GM12892 (cell line): ENCODE measurements around the gene SAMSN1.
A peak's percentile ranks its signal among the peaks of the same experiment; 100 is the strongest.
"Not testable (repeated sequence)": the region's sequence is repeated elsewhere in the genome, so short reads cannot be mapped to it uniquely, and the experiment has no call there.

ENCODE experiments used
- DNase-seq: peaks from one replicate; pipeline ENCODE4 v3.0.0; 2011; ENCODE audit not compliant: insufficient read length
- FAIRE-seq: peaks from 2 replicates; lab custom pipeline; 2011; peaks lifted over from hg19 to GRCh38; lab: Jason Lieb, UNC
- POLR2A ChIP-seq: IDR thresholded peaks from 2 replicates; pipeline ENCODE4 v1.6.1; 2011; ENCODE audit warnings: low read depth, low read length, control low read depth
- POLR2AphosphoS5 ChIP-seq: IDR thresholded peaks from 2 replicates; pipeline ENCODE4 v1.6.1; 2011; ENCODE audit warnings: low read depth, low read length, control low read depth
- TAF1 ChIP-seq: IDR thresholded peaks from 2 replicates; pipeline ENCODE4 v1.6.1; 2011; ENCODE audit warnings: low read depth, mild to moderate bottlenecking, control low read depth, low read length, borderline replicate concordance

The SAMSN1 gene

DNA sequence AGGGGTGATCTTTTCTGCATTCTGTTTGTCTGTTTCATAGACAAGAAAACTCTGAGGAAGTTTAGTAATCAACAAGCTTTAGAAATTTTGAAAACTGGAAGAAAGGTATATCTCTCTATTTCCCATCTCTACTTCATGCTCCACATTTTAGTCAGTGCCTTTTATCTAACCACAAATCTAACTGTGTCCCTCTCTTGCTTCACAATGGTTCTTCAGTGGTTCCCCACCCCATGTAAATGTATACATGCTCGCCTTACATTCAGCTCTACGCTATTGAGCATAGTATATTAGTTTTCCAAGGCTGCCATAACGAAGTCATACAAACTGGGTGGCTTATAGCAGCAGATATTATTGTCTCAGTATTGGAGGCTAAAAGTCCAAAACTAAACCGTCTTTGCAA, 14.4 kb upstream of the SAMSN1 start:
- FAIRE-seq (no peak), DNase-seq (no peak)

GRCh38 chr21:14560139-14560538, 14.0 kb upstream of the SAMSN1 start:
- TF ChIP-seq TAF1 (no peak), POLR2AphosphoS5 (no peak), POLR2A (no peak)
- FAIRE-seq (no peak), DNase-seq (no peak)

More for the DNA sequence above, 14.4 kb upstream of the SAMSN1 start:
- TF ChIP-seq TAF1 (no peak), POLR2A (no peak), POLR2AphosphoS5 (no peak)

GRCh38 chr21:14559102-14559501, 13.0 kb upstream of the SAMSN1 start:
- no peak for DNase-seq
- FAIRE-seq = peak; percentile 77
- TF ChIP-seq TAF1 (no peak), POLR2A (no peak), POLR2AphosphoS5 (no peak)

DNA sequence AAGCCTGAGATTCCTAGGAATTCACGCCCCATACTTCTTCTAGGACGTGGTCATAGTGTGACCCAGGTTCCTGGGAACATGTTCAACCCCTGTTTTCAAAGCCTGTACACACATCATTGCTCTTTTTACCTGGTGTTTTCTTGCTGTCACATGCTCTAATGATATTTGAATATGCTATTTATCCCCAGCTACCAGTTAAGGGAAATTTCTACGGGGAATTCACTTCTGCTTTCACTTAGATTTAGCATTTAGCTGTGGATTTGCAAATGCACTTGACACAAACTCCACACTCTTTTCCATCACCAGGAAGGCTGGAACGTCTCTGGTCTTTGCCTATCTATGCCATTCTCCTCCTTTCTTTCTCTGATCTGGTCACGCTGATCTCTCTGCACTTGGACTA, 11.3 kb upstream of the SAMSN1 start:
- TF ChIP-seq POLR2A (0 out of 2 replicates have a peak, but pooled peaks have one; percentile 17), TAF1 (no peak)
- DNase-seq (no peak), FAIRE-seq (peak; percentile 84)

- DNase-seq = no peak
- FAIRE-seq = peak; percentile 80
Measured at GRCh38 chr21:14554948-14555347, 8.8 kb upstream of the SAMSN1 start.

DNA sequence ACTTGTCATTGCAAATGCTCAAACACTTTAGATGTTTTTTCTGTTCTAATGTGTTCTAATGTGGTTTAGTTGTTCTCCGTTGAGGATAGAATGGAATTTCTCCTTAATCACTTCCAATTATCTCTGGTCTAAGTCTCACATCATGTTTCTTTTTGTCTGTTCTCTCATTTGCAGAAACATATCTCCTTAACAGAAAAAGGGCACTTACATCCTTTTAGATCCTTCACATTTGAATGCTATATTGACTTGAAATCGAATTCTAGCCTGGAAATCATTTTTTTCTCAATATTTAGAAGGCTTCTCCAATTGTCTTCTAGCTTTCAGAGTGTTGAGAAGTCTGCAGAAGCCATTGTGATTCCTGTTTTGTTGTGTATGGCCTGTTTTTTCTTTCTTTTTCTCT, 7.3 kb upstream of the SAMSN1 start:
- DNase-seq = no peak
- FAIRE-seq = no peak
- TF ChIP-seq POLR2AphosphoS5 (no peak), POLR2A (no peak), TAF1 (no peak)

More at GRCh38 chr21:14554948-14555347, 8.8 kb upstream of the SAMSN1 start:
- TF ChIP-seq TAF1 = no peak
- TF ChIP-seq POLR2AphosphoS5 = no peak
- no peak for TF ChIP-seq POLR2A

GRCh38 chr21:14551741-14552140, 5.6 kb upstream of the SAMSN1 start:
- no peak for FAIRE-seq
- no peak for DNase-seq
- no peak for TF ChIP-seq TAF1
- TF ChIP-seq POLR2A = no peak
- no peak for TF ChIP-seq POLR2AphosphoS5

GRCh38 chr21:14550135-14550534, 4.0 kb upstream of the SAMSN1 start:
- no peak for DNase-seq

GRCh38 chr21:14548779-14549178, 2.7 kb upstream of the SAMSN1 start:
- TF ChIP-seq POLR2A (no peak), TAF1 (no peak), POLR2AphosphoS5 (no peak)
- DNase-seq (no peak), FAIRE-seq (peak; percentile 38)

More at GRCh38 chr21:14550135-14550534, 4.0 kb upstream of the SAMSN1 start:
- no peak for TF ChIP-seq POLR2A
- TF ChIP-seq POLR2AphosphoS5 = no peak
- no peak for TF ChIP-seq TAF1
- no peak for FAIRE-seq

GRCh38 chr21:14547834-14548513, 1.9 kb upstream of the SAMSN1 start:
- TF ChIP-seq TAF1 (no peak), POLR2AphosphoS5 (no peak), POLR2A (no peak)
- peak; percentile 51 for FAIRE-seq
- no peak for DNase-seq

GRCh38 chr21:14546719-14547118, 604 bp upstream of the SAMSN1 start:
- FAIRE-seq, DNase-seq: not testable (repeated sequence)

DNA sequence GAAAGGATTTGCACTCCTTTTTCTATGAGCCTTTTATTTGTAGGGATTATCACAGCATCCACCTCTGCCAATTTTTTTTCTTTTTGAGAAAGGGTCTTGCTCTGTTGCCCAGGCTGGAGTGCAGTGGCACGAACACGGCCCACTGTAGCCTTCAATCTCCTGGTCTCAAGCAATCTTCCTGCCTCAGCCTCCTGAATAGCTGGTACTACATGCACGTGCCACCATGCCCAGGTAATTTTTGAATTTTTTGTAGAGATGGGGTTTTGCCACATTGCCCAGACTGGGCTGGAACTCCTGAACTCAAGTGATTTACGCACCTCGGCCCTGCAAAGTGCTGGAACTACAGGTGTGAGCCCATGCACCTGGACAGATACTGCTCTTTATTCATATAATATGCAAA, 2.1 kb downstream of the SAMSN1 start:
- no peak for FAIRE-seq
- no peak for TF ChIP-seq TAF1
- TF ChIP-seq POLR2A = no peak
- no peak for TF ChIP-seq POLR2AphosphoS5
- DNase-seq = no peak

- FAIRE-seq (peak; percentile 5), DNase-seq (no peak)
- no peak for TF ChIP-seq POLR2A
Measured at GRCh38 chr21:14542638-14543037, 3.5 kb downstream of the SAMSN1 start.
